NCI-H2107 (cell line): ENCODE data around the gene PCDHGB3.

Experiments
- DNase-seq: peaks from one replicate; lab custom pipeline; 2025; lab: John Stamatoyannopoulos, UW

PCDHGB3 gene

DNA sequence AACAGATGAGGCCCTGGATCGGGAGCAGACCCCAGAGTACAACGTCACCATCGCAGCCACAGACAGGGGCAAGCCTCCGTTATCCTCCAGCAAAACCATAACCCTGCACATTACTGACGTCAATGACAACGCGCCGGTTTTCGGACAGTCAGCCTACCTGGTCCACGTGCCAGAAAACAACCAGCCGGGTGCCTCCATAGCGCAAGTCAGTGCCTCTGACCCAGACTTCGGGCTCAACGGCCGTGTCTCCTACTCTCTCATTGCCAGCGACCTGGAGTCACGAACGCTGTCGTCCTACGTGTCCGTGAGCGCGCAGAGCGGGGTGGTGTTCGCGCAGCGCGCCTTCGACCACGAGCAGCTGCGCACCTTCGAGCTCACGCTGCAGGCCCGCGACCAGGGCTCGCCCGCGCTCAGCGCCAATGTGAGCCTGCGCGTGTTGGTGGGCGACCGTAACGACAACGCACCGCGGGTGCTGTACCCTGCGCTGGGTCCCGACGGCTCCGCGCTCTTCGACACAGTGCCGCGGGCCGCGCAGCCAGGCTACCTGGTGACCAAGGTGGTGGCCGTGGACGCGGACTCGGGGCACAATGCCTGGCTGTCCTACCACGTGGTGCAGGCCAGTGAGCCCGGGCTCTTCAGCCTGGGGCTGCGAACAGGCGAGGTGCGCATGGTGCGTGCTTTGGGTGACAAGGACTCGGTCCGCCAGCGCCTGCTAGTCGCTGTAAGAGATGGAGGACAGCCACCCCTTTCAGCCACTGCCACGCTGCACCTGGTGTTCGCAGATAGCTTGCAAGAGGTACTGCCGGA, 49.2 kb downstream of the PCDHGB3 start:
- no peak for DNase-seq

DNA sequence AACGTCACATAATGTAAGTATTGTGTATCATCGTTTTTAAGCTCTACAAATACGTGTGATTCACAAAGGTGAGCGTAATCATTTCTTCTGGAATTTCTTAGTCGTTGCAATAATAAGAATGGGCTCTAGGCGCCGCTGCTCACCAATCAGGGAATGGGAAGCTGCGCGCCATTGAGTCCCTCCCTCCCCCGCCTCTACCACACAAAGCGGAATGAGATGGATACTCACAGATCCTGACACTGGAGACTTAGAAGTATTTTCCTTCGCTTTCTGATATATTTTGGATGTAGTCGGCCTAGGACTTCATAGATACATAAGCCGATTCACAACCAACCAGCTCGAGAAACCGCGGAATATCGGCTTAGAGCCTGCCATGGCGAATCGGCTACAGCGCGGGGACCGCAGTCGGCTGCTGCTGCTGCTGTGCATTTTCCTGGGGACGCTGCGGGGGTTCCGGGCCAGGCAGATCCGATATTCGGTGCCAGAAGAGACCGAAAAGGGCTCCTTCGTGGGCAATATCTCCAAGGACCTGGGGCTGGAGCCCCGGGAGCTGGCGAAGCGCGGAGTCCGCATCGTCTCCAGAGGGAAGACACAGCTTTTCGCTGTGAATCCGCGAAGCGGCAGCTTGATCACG, 50.9 kb downstream of the PCDHGB3 start, which contains the start of gene PCDHGA11:
TSS of gene PCDHGA11 (plus strand) at position 197 of the 634 bp plus-strand sequence. CDS start at position 374, 177 bp downstream.
- no peak for DNase-seq

DNA sequence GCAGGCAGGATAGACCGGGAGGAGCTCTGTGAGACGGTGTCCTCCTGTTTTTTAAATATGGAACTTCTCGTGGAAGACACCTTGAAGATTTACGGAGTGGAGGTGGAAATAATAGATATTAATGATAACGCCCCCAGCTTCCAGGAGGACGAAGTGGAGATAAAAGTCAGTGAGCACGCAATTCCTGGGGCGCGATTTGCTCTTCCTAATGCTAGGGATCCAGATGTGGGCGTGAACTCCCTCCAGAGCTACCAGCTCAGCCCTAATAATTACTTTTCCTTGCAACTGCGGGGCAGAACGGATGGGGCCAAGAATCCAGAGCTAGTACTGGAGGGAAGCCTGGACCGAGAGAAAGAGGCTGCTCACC, 51.4 kb downstream of the PCDHGB3 start:
- DNase-seq, result no peak
